Smooth muscle cell (in vitro differentiated cells): Measurements from ENCODE around the gene PLEKHM1. TPM values are rescaled to one million over a fixed set of nuclear protein-coding genes. Genes with fewer than 3 reads are reported as not detected.

Experiments used
- DNase-seq: peaks from one replicate; lab custom pipeline; 2025; ENCODE audit not compliant: unreplicated experiment; lab: John Stamatoyannopoulos, UW
- H2AFZ ChIP-seq: fragments of 200-600 bp; sonication (generic); 2 replicates; pipeline ENCODE4 v1.6.0; 2016; ENCODE audit warnings: antibody characterized with exemption, low read depth, mild to moderate bottlenecking
- H3F3A ChIP-seq: fragments of 200-600 bp; sonication (generic); 2 replicates; pipeline ENCODE4 v1.6.0; 2017; ENCODE audit warnings: antibody characterized with exemption, low read depth
- H3K27ac ChIP-seq: fragments of 200-600 bp; sonication (generic); 2 replicates; pipeline ENCODE4 v1.5.1; 2016; ENCODE audit warnings: low read depth, mild to moderate bottlenecking
- H3K27me3 ChIP-seq: fragments of 200-600 bp; sonication (generic); 2 replicates; pipeline ENCODE4 v1.6.1; 2016; ENCODE audit warnings: low read depth, mild to moderate bottlenecking
- H3K36me3 ChIP-seq: fragments of 200-600 bp; sonication (generic); 2 replicates; pipeline ENCODE4 v1.5.1; 2016; ENCODE audit warnings: low read depth
- H3K4me1 ChIP-seq: fragments of 200-600 bp; sonication (generic); 2 replicates; pipeline ENCODE4 v1.5.1; 2016; ENCODE audit warnings: low read depth
- H3K4me2 ChIP-seq: fragments of 200-600 bp; sonication (generic); 2 replicates; pipeline ENCODE4 v1.6.0; 2016; ENCODE audit warnings: mild to moderate bottlenecking
- H3K4me3 ChIP-seq: fragments of 200-600 bp; sonication (generic); 2 replicates; pipeline ENCODE4 v1.5.1; 2016; ENCODE audit warnings: mild to moderate bottlenecking
- H3K79me2 ChIP-seq: fragments of 200-600 bp; sonication (generic); 2 replicates; pipeline ENCODE4 v1.6.0; 2016; ENCODE audit warnings: low read depth, mild to moderate bottlenecking
- H3K9ac ChIP-seq: fragments of 200-600 bp; sonication (generic); 2 replicates; pipeline ENCODE4 v1.6.0; 2016; ENCODE audit warnings: low read depth
- H3K9me3 ChIP-seq: fragments of 200-600 bp; sonication (generic); replicated peaks from 2 replicates; pipeline ENCODE4 v1.5.1; 2016; ENCODE audit warnings: low read depth
- H4K20me1 ChIP-seq: fragments of 200-600 bp; sonication (generic); 2 replicates; pipeline ENCODE4 v1.6.0; 2016; ENCODE audit warnings: low read depth
- CTCF ChIP-seq: fragments of 200-600 bp; sonication (generic); IDR thresholded peaks from 2 replicates; pipeline ENCODE4 v1.5.1; 2017; ENCODE audit warnings: borderline replicate concordance, mild to moderate bottlenecking, antibody characterized with exemption; ENCODE audit not compliant: insufficient read depth, poor library complexity, severe bottlenecking
- WGBS: methylation state at CpG from one replicate; pipeline ENCODE4 v1.1.7; 2016; ENCODE audit warnings: low lambda C conversion rate; 5-methylcytosine and 5-hydroxymethylcytosine counted together
- polyA plus RNA-seq: library from polyadenylated mRNA; unstranded; fragments of >200 nt; fragmentation: Nextera tagmentation; extraction: Ambion mirVana; gene quantifications from 2 replicates; pipeline ENCODE4 v1.2.1, GENCODE V29; 2016
- total RNA-seq: library from RNA; depleted of rRNA; stranded (reverse); fragments of >200 nt; gene quantifications from 2 replicates; pipeline ENCODE4 v1.2.3, GENCODE V29; 2014

The PLEKHM1 gene
- total and polyA plus RNA-seq, 2 experiments from 2014 or later, result 8.7 to 15.1 TPM

GRCh38 chr17:45411348-45412105, 79.0 kb downstream of the PLEKHM1 start:
- H3K9me3 ChIP-seq, result no peaks in the 10 kb centered on the region
- H3K36me3 ChIP-seq, result no peaks in the 10 kb centered on the region
- H3K27ac ChIP-seq, result no peak overlapping the region
- H2AFZ ChIP-seq, result no peak overlapping the region
- H3K79me2 ChIP-seq, result no peaks in the 10 kb centered on the region
- TF ChIP-seq CTCF, result no peak
- no peaks in the 10 kb centered on the region for H3F3A ChIP-seq
- no peak overlapping the region for H3K4me2 ChIP-seq
- H4K20me1 ChIP-seq, result peaks cover 4% of the 10 kb centered on the region
- WGBS, result 96% methylated on average over 5 of the region's 5 CpGs
- DNase-seq, result no peak
- H3K9ac ChIP-seq, result no peak overlapping the region
- H3K4me3 ChIP-seq, result no peak overlapping the region
- H3K4me1 ChIP-seq, result no peaks in the 10 kb centered on the region
- no peaks in the 10 kb centered on the region for H3K27me3 ChIP-seq

GRCh38 chr17:45410144-45411091, 80.1 kb downstream of the PLEKHM1 start:
- no peak for DNase-seq
- TF ChIP-seq CTCF, result no peak
- Histone ChIP-seq H3K27me3 (no peaks in the 10 kb centered on the region), H3F3A (no peaks in the 10 kb centered on the region), H3K36me3 (no peaks in the 10 kb centered on the region), H3K4me1 (peaks cover 6% of the 10 kb centered on the region), H3K4me2 (no peak overlapping the region), H4K20me1 (peaks cover 4% of the 10 kb centered on the region), H3K9me3 (no peaks in the 10 kb centered on the region), H2AFZ (no peak overlapping the region), H3K4me3 (no peak overlapping the region), H3K27ac (no peak overlapping the region), H3K79me2 (no peaks in the 10 kb centered on the region), H3K9ac (no peak overlapping the region)
- 85% methylated on average over 24 of the region's 24 CpGs for WGBS

- WGBS, result 78% methylated on average over 5 of the region's 5 CpGs
- DNase-seq, result no peak
- H2AFZ ChIP-seq, result no peak overlapping the region
- no peaks in the 10 kb centered on the region for H3K79me2 ChIP-seq
- no peaks in the 10 kb centered on the region for H3K27me3 ChIP-seq
- H3K9ac ChIP-seq, result no peak overlapping the region
- H3K36me3 ChIP-seq, result no peaks in the 10 kb centered on the region
- H3K4me2 ChIP-seq, result no peak overlapping the region
- no peak overlapping the region for H3K4me3 ChIP-seq
- H3K27ac ChIP-seq, result no peak overlapping the region
- H3F3A ChIP-seq, result no peaks in the 10 kb centered on the region
- peaks cover 6% of the 10 kb centered on the region for H3K4me1 ChIP-seq
- H4K20me1 ChIP-seq, result peaks cover 4% of the 10 kb centered on the region
- no peaks in the 10 kb centered on the region for H3K9me3 ChIP-seq
- TF ChIP-seq CTCF, result no peak
Measured at GRCh38 chr17:45409659-45410076, 80.9 kb downstream of the PLEKHM1 start.
